ENCODE results near the gene MESD.
"Not testable (repeated sequence)": the region's sequence is repeated elsewhere in the genome, so short reads cannot be mapped to it uniquely, and the experiment has no call there.

The MESD gene

DNA sequence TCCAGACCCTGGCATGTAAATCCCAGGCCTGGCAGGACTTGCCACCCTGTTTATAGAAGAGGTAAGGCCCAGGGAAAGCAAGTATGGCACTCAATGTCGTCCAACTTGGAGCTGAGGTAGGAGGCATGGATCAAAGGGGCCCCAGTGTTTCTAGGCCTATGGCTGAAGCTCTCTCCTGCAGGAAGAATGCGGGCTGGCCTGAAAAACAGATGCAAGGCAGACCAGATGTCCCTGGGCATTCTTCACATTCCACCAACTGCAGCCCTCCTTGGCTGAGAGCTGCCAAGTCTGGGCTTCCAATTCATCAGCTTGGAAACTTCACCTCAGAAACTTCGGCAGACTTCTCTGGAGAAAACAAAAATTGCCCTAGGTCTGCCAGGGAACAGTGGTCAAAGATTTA, 22.2 kb downstream of the MESD start:
- no peak for FAIRE-seq
- no peak for DNase-seq (ENCODE audit: insufficient read length, low spot score)

DNA sequence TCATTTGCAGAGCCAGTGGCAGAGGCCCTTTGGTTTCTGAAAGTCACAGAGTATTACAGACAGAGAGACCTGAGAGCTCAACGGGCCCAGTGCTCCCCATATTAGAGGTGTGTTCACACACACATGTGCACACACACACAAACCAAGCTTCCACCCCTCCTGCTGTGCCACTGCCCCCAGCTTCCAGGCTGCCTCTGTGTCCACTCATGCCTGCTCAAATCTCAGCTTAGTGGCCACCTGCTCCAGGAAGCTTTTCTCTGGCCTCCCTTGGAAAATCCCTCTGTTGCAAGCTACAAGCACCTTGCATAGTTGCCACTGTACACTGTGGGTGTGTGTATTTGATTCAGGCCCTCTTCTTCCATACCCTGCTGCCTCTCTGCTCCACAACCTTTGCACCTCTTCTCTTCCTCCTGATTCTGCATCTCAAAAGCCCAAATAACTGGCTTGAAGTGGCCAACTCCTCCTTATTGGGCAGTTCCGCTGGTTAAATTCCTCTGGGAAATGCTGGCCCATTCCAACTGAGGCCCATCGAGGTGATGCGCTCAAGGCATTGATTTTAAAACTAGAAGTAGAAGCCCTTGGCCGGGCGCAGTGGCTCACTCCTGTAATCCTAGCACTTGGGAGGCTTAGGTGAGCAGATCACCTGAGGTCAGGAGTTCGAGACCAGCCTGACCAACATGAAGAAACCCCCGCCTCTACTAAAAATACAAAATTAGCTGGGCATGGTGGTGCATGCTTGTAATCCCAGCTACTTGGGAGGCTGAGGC, 23.0 kb downstream of the MESD start:
- FAIRE-seq, result no peak
- no peak for DNase-seq (ENCODE audit: insufficient read length, low spot score)

DNA sequence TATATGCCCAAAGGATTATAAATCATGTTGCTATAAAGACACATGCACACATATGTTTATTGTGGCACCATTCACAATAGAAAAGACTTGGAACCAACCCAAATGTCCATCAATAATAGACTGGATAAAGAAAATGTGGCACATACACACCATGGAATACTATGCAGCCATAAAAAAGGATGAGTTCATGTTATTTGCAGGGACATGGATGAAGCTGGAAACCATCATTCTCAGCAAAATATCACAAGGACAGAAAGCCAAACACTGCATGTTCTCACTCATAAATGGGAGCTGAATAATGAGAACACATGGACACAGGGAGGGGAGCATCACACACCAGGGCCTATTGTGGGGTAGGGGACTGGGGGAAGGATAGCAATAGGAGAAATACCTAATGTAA, 24.2 kb downstream of the MESD start:
- not testable (repeated sequence) for DNase-seq (ENCODE audit: insufficient read length, low spot score); FAIRE-seq

DNA sequence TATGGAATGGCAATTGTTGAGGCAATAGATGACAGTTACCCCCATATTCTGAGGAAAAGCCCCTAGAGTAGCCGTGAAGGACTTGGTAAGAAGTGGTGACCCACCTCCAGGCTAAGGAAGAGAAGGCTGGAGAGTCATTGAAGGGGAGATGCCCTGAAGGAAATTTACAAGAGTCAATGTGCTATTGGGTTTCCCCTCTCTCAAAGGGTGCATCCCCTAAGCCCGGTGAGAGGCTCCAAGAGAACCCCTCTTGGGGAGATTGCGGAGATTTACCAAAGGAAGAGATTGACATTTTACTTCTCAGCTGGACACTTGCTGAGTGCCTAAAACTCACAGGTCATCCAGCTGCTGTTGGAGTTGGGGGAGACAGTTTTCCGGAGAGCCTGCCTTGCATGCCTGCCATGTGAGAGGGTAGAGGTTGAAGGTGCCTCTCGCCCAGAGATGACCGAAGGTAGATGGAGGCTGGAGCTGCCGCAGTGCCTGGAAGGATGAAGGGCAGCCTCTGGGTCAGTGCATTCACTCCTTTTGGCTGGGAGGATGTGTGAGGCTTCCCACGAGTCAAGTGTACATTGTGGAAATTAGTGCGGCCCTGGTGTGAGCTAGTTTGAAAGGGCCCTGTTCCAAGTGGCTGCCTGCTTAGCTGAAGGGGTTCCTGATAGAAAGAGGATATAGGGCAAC, 30.7 kb downstream of the MESD start:
- DNase-seq (ENCODE audit: insufficient read length, low spot score) (no peak), FAIRE-seq (no peak)

DNA sequence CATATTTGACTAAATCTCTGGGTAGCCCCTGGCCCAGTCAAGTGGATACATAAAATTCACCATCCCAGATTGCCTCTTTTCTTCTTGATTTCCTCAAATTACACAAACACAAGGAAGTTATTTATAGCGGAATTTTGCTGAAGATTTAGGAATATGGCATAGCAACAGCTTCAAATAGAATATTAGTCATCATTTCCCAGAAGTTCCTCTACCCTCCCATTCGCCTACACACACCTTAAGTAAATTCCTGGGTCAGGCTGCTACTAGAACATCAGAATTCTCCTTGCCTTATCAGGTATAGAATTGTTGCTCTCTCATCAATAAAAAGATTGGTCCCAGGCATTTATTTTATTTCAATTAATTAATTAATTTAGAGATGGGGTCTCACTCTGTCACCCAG, 31.6 kb downstream of the MESD start:
- DNase-seq (ENCODE audit: insufficient read length, low spot score) (no peak), FAIRE-seq (no peak)

DNA sequence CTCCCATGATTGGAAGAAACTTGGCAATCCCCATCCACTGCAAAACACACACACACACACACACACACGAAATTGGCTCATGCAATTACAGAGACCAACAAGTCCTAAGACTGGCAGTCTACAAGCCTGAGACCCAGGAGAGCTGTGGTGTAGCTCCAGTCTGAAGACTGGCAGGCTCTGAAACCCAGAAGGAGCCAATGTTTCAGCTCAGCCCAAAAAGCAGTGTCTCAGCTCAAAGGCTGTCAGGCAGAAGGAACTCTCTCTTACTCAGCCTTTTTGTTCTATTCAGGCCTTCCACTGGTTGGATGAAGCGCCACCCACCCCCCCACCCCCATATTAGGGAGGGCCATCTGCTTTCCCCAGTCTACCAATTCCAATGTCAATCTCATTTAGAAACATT, 32.1 kb downstream of the MESD start:
- FAIRE-seq (no peak), DNase-seq (ENCODE audit: insufficient read length, low spot score) (no peak)

DNA sequence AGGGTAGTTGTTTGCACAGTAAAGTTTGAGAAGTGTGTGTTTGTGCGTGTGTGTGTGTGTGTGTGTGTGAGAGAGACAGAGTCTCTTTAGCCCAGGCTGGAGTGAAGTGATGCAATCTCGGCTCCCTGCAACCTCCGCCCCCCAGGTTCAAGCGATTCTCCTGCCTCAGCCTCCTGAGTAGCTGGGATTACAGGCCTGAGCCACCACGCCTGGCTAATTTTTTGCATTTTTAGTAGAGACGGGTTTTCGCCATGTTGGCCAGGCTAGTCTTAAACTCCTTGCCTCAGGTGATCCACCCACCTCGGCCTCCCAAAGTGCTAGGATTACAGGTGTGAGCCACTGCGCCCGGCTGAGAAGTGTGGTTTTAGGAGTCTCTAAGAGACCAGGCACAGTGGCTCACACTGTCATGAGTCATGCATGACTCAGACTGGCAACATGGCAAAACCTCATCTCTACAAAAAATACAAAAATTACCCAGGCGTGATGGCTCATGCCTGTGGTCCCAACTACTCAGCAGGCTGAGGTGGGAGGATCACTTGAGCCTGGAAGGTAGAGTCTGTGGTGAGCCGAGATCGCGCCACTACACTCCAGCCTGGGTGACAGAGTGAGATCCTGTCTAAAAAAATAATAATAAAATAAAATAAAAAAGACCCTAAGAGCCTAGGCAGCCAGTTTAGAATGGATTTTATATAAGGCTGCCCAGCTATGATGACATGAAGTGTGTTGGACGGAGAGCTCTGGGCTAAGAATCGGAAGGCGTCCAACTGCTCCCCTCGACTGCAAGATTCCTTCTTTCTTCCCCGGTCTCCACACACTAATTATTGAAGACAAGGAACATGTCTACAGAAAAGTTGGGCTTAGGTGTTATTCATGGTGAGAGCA, 33.8 kb downstream of the MESD start:
- not testable (repeated sequence) for FAIRE-seq; DNase-seq (ENCODE audit: insufficient read length, low spot score)

DNA sequence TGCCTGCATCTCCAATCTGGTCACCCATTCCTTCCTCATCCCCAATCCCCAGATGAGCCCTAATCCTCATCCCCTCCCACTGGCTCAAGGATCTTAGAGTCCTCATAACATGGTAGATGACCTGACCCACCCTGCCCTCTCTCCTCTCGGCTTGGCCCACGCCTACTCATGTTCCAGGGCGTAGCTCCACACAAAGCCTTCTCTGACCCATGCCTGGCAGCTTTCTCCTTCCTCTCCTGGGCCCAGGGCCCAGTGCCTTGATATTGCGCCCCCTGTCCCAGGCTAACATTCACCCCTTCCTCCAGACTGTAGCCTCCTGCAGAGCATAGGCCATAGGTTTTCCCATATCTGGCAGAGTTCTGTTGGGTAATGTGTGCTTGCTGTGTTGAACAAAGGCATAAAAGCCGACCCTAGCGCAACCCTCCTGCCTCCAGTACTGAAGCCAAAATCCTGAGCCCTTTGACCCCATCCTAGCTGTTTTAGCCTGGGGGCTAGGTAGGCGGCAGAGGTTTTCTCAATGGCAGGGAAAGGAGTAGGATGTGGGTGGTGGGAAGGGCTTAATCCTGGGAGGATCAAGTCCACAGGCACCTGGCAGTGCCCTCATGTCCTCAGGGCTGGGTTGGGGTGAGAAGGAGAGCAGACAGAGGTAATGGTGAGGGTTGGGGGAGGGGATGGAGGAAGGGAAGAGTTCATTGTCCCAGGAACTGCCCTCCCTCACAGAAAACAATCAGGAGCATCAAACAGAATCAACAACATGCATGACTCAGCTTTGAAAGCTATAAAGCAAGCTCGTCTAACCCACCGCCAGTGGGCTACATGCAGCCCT, 35.5 kb downstream of the MESD start:
- DNase-seq (ENCODE audit: insufficient read length, low spot score) (no peak), FAIRE-seq (no peak)

DNA sequence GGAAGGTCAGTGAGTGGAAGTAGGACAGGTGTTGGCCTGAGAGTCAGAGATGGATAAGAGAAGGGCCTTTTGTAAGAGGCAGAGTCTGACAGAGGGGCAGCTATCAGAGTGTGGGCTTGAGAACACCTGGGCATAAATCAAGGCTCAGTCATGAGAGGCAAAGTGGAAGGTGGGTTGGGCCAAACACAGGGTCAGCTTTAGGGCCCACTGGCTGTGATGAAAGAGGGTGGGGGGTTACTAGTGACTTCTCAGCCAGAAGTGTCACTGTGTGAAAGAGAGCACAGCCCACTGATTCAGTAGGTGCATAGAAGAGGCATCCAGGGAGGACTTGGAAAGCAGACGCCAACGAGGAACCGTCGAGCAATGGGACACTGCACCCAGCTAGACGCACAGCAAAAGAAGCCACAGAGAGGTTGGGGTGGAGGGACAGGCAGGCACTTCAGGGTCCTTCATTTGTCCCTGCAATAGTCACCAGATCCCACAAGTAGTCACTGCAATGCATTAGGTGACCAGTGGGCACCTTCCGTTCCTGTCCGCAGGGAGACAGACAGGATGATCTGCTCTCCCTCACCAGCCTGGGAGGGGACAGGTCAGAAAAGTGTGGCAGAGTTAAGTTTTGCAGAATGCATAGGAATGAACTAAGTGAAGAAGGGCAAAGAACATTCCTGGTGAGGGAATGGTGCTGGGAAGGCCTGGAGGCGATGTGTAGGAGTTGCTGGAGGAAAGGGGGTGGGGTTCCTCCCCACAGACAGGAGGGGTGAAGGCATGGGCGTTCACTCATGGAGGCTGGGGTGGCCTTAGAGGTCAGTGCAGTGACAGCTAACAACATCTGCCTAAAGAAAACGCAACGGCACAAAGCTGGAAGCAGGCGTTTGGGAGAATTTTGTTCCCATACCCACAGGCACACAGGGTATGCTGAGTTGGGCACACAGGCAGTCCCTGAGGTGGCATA, 36.3 kb downstream of the MESD start:
- no peak for FAIRE-seq

DNA sequence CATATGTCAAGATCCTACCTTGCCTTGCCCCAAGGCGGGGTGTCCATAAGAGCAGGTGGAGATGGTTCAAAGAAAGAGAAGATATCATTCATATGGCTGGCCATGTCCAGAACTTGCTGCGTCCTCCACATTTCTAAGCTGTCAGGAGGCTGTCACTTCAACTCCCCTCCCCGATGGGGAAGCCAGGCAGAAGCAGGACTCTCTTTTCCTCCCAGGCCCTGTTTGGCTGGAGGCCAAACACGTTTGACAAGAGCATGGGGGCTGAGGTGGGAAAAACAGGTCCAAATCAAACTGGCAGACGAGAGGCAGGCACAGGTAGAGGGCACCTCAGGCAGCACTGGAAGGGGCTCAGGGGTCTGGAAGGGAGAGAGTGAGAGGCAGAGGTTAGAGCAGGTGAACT, 37.7 kb downstream of the MESD start:
- FAIRE-seq, result no peak
- DNase-seq (ENCODE audit: insufficient read length, low spot score), result no peak

More for the DNA sequence above, 36.3 kb downstream of the MESD start:
- DNase-seq (ENCODE audit: insufficient read length, low spot score), result no peak

DNA sequence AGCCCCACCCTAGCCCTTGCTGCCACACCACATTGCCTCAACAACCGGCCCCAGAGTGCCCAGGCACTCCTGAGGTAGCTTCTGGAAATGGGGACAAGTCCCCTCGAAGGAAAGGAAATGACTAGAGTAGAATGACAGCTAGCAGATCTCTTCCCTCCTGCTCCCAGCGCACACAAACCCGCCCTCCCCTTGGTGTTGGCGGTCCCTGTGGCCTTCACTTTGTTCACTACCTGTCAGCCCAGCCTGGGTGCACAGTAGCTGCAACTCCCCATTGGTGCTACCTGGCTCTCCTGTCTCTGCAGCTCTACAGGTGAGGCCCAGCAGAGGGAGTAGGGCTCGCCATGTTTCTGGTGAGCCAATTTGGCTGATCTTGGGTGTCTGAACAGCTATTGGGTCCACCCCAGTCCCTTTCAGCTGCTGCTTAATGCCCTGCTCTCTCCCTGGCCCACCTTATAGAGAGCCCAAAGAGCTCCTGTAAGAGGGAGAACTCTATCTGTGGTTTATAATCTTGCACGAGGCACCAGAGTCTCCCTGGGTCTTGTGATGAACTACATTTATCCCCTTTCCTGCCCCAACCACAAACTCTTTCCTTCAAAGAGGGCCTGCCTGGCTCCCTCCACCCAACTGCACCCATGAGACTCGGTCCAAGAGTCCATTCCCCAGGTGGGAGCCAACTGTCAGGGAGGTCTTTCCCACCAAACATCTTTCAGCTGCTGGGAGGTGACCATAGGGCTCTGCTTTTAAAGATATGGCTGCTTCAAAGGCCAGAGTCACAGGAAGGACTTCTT, 39.1 kb downstream of the MESD start:
- FAIRE-seq, result no peak
- no peak for DNase-seq (ENCODE audit: insufficient read length, low spot score)

DNA sequence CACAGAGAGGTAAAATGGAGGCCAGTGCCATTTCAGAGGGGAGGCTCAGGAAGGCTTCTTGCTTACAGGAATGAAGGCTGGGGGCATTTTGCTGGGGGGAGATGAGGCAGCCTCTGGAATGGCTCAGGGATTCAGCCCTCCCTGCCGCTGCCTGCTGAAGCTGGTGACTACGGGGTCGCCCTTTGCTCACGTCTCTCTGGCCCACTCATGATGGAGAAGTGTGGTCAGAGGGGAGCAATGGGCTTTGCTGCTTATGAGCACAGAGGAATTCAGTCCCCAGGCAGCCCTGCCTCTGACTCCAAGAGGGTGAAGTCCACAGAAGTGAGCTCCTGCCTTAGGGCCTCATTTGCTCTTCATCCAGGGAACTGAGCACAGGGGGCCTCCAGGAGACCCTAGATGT, 39.9 kb downstream of the MESD start:
- FAIRE-seq, result no peak
- DNase-seq (ENCODE audit: insufficient read length, low spot score), result no peak

DNA sequence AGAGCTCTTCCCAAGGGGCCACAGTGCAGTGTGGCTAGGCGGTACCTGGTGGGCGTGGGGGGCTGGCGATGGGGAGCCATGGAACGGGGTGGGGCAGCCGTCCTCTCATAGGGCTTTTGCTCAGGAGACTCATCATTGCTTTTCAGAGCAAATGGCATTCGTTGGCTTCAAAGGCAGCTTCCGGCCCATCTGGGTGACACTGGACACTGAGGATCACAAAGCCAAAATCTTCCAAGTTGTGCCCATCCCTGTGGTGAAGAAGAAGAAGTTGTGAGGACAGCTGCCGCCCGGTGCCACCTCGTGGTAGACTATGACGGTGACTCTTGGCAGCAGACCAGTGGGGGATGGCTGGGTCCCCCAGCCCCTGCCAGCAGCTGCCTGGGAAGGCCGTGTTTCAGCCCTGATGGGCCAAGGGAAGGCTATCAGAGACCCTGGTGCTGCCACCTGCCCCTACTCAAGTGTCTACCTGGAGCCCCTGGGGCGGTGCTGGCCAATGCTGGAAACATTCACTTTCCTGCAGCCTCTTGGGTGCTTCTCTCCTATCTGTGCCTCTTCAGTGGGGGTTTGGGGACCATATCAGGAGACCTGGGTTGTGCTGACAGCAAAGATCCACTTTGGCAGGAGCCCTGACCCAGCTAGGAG, 40.8 kb downstream of the MESD start:
- FAIRE-seq (no peak), DNase-seq (ENCODE audit: insufficient read length, low spot score) (no peak)

DNA sequence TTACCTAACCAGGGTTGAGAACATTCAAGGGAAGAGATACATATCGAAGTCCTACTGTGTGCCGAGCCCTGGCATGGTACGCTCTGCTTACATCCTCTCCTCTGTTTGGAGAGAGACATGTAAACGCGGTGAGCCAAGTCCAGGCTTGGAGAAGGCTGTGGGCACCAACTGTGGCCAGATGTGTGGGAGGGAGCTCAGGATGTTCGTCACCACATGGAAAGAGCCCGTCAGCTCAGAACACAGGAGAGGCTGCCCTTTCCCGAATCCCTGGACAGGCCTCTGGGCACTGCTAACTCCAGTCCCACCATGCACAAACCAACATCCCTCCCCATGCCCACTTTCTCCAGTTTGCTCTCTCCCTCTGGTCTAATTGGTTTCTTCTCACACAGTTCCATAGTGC, 43.0 kb downstream of the MESD start:
- FAIRE-seq, result no peak
- no peak for DNase-seq (ENCODE audit: insufficient read length, low spot score)

DNA sequence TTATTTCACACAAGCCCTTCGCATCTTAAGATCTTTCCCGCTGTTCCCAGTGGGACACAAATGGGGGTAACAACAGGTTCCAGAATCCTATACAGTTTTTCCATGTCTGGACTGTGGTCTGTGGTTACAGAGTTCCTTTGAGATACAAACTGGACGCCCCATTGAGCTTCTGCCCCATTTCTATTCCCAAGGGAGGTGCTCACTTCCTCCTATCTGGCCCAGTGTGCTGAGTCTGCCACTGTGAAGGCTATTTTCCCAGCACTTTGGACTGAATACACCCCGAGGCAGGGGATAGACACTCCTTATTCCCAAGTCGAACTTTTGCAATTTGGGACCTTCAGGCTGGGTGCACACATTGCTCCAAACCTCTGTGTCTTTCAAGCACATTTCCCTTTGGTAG, 44.0 kb downstream of the MESD start:
- FAIRE-seq (no peak), DNase-seq (ENCODE audit: insufficient read length, low spot score) (no peak)

DNA sequence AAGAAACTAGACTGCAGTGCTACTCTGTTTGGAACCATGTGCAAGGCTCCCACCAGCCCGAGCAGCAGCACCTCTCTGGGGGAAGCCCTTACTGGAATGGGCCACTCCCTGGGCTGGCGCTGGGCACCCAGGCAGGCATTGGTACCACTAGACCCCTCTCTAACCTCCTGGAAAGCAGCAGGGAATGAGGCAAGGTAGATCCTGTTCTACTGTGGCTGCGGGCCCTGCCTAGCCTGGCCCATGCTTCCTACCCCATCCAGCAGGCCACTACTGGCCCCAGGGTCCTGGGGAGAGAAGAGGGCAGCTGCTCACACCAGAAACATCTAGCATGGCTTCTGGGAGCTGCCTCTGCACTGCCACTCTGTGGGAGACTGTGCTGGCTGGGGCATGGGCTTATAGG, 44.8 kb downstream of the MESD start:
- DNase-seq (ENCODE audit: insufficient read length, low spot score) (no peak), FAIRE-seq (no peak)

DNA sequence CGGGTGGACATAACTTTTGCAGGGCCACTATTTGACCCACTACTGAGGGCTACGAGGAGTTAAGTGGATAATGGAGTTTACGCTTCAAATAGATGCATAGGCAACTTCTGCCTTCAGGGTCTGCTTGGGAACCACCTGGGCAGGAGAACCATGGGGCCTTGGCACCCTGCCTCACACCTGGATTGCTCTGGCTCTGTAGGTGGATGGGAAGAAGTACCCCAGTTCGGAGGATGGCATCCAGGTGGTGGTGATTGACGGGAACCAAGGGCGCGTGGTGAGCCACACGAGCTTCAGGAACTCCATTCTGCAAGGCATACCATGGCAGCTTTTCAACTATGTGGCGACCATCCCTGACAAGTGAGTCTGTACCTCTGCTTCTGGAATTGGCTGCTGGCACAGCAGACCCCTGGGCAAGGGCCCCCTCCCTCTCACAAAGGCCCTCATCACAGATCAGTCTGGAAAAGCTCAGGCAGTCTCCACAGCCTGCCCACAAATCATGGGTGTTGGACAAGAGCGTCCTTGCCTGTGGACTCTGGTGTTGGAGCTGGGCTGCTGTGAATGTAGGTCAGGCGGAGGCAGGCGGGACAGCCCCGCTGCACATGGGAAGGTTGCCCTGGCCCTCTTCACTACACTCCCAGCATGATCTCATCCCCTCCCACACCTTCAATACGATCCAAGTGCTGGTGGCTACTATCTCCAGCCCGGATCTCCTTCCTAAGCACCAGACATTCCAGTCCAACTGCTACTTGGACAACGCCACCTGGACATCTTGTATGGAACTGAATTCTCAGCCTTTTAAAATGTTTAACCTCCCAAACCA, 46.7 kb downstream of the MESD start:
- no peak for DNase-seq (ENCODE audit: insufficient read length, low spot score)
- FAIRE-seq, result no peak
